PFSK-1 (cell line): ENCODE data around the gene COMP.

Experiments
- POLR2AphosphoS5 ChIP-seq: IDR thresholded peaks from 2 replicates; pipeline ENCODE4 v1.6.1; 2012; ENCODE audit warnings: low read depth, mild to moderate bottlenecking, control low read depth, low read length, moderate library complexity
- REST ChIP-seq, 2 experiments: IDR thresholded peaks; 2 replicates each; pipeline versions ENCODE4 v1.6.1 to v1.8.0; 2011 to 2012; ENCODE audit warnings: low read depth in 2 of 2, low read length in 2 of 2, control low read depth in 1 of 2, inconsistent platforms in 1 of 2, mild to moderate bottlenecking in 1 of 2, moderate library complexity in 1 of 2; ENCODE audit not compliant: insufficient read depth in 1 of 2
- TAF1 ChIP-seq: IDR thresholded peaks from 2 replicates; pipeline ENCODE4 v1.6.1; 2012; ENCODE audit warnings: low read length, control low read depth, borderline replicate concordance; ENCODE audit not compliant: insufficient read depth

GRCh38 chr19:18833849-18834643 is 42.9 kb upstream of the COMP start:
- TF ChIP-seq POLR2AphosphoS5 (0 out of 2 replicates have a peak, but pooled peaks have one; percentile 7), TAF1 (no peak), REST (IDR thresholded peaks at IDR 0.05; ENCODE audit: insufficient read depth in 1 of 2, low read depth in 2 of 2, low read length in 2 of 2) (no peak)
